ENCODE measurements around the gene RARB. TPM values are rescaled to one million over a fixed set of nuclear protein-coding genes. Genes with fewer than 3 reads are reported as not detected.

The RARB gene
- total RNA-seq, 4 donors from 2014 or later: 13.1 to 45.8 (median 25.3) TPM

GRCh38 chr3:25537516-25537915 is 109.5 kb downstream of the RARB start:
- TF ChIP-seq CTCF (IDR thresholded peaks at IDR 0.05): no peak
- no peak for TF ChIP-seq POLR2A (IDR thresholded peaks at IDR 0.05)
- no peak for TF ChIP-seq EP300 (IDR thresholded peaks at IDR 0.05)
- no peak for TF ChIP-seq POLR2AphosphoS5 (IDR thresholded peaks at IDR 0.05)
- Histone ChIP-seq H3K9me3 (peaks cover 0 to 5% (median 0%) of the 10 kb centered on the region in 3 donors), H3K27ac (no peak overlapping the region), H3K4me3 (no peak overlapping the region), H3K4me1 (peaks cover 0 to 23% (median 0%) of the 10 kb centered on the region in 3 donors), H3K36me3 (no peaks in the 10 kb centered on the region), H3K27me3 (no peaks in the 10 kb centered on the region)
- no peak for ATAC-seq
- WGBS, 2 donors (ENCODE audit: low coverage in 1 of 2): 79 to 100% methylated on average over 1 to 3 of the region's 3 CpGs

DNA sequence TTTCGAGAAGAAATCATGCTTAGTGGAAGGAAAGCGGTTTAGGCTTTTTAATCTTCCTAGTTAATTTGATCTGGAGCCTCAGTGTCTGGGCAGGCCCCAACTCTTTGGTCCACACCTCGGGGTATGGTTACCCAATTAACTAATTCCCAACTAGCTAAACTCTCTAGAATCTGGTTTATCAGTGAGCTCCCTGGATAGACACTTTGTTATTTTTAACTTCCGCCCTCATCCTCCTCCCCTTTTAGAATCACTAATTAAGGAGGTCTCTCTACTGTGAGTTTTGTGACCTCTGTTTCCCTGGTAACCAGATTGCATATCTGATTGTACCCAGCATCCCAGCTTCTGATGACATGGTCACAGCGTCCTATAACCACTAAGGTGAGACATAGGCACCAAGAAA is 112.2 kb downstream of the RARB start:
- Histone ChIP-seq H3K4me3 (no peak overlapping the region), H3K27ac (no peak overlapping the region), H3K36me3 (no peaks in the 10 kb centered on the region), H3K9me3 (no peaks in the 10 kb centered on the region), H3K4me1 (peaks cover 0 to 16% (median 0%) of the 10 kb centered on the region in 3 donors), H3K27me3 (no peaks in the 10 kb centered on the region)
- no peak for ATAC-seq
- TF ChIP-seq POLR2AphosphoS5 (IDR thresholded peaks at IDR 0.05) (no peak), CTCF (IDR thresholded peaks at IDR 0.05) (no peak), EP300 (IDR thresholded peaks at IDR 0.05) (no peak), POLR2A (IDR thresholded peaks at IDR 0.05) (no peak)
- WGBS, 2 donors (ENCODE audit: low coverage in 1 of 2): 73 to 86% methylated on average over 4 to 5 of the region's 5 CpGs

DNA sequence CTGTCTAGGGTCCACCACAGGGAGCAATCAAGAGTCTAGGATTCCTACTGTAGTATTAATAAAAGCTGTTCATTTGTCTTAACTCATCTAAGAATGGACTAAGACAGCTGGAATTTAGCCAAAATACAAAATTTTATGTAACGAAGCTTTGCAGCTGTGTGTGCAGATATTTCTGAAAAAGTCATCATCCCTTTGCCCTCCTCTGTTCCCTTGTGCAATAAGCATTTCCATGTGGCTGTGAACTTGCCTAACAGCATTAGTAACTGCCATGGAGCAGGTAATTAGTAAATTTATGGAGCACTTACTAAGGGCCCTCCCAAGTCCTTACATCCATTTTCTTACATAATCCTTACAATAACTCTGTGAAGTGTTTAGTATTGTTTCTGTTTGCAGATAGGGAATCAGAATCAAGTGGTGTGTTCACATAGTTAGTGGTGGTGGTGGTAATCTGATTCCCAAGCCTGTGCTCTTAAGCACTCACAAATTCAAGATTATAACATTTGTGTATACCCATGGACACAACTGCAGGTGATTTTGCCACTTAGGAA is 114.5 kb downstream of the RARB start:
- Histone ChIP-seq H3K4me1 (peaks cover 0 to 24% (median 0%) of the 10 kb centered on the region in 3 donors), H3K36me3 (no peaks in the 10 kb centered on the region), H3K27me3 (no peaks in the 10 kb centered on the region), H3K27ac (no peak overlapping the region), H3K4me3 (no peak overlapping the region), H3K9me3 (no peaks in the 10 kb centered on the region)
- no peak for ATAC-seq
- WGBS, 2 donors (ENCODE audit: low coverage in 1 of 2): 25 to 67% methylated on average over 1 of the region's 1 CpG
- TF ChIP-seq EP300 (IDR thresholded peaks at IDR 0.05) (no peak), CTCF (IDR thresholded peaks at IDR 0.05) (no peak), POLR2AphosphoS5 (IDR thresholded peaks at IDR 0.05) (no peak), POLR2A (IDR thresholded peaks at IDR 0.05) (no peak)

DNA sequence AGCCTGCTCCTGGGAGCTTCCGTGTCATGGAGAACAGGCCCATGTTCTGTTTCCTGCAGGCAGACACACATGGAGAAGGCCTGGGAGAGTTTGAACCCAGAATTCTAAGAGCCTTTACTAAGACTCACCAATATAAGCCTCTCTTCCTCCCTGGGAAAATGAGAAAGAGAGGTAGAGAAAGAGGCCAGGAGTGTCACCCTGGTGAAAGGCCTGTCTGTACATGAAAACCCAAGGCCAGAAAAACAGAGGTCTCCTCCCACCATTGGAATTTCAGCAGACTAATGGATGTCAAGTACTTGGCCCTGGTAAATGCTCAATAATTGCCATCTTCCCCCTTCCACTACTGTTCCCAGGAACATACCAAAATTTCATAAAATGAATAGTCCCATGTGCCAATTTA is 119.0 kb downstream of the RARB start:
- WGBS, 2 donors (ENCODE audit: low coverage in 1 of 2): no CpG with 5 or more reads among the region's 1 CpG
- Histone ChIP-seq H3K36me3 (no peaks in the 10 kb centered on the region), H3K9me3 (no peaks in the 10 kb centered on the region), H3K4me1 (peaks cover 0 to 37% (median 2%) of the 10 kb centered on the region in 3 donors), H3K27me3 (no peaks in the 10 kb centered on the region), H3K27ac (no peak overlapping the region), H3K4me3 (no peak overlapping the region)
- no peak for ATAC-seq
- no peak for TF ChIP-seq POLR2AphosphoS5 (IDR thresholded peaks at IDR 0.05)
- no peak for TF ChIP-seq POLR2A (IDR thresholded peaks at IDR 0.05)
- no peak for TF ChIP-seq CTCF (IDR thresholded peaks at IDR 0.05)
- no peak for TF ChIP-seq EP300 (IDR thresholded peaks at IDR 0.05)

DNA sequence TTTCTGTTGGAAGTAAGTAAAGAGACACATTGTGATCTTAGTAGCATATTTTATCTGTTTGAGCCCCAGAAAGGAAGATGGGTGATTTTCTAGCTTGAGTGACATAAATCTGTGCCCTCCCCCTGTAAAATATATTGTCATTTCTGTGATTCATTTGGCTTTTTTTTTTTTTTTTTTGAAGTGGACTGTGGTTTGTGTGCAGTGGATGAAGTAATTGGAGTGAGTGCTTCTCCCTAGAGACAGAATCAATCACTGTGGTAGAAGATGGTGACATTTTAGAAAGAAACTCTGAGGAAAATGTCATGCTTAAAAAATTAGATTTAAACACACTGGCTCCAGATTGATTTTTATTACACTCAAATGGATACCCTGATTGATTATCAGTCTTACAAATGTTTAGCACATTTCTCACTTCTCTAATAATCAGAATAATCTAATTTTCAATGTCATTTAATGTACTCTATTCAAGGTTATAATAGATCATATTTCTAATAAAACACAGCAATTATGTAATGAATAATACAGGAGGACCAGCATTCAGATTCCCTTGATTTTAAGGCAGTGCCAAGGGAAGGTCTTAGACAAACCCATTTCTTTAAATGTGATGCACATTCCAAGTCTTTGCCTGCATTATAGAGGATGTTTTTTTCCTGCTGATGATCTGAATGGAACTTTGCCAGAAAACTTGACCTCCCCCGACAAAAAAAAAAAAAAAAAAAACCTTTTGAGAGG is 120.0 kb downstream of the RARB start:
- Histone ChIP-seq H3K4me1 (peaks cover 0 to 27% (median 2%) of the 10 kb centered on the region in 3 donors), H3K36me3 (no peaks in the 10 kb centered on the region), H3K4me3 (no peak overlapping the region), H3K27ac (no peak overlapping the region), H3K27me3 (no peaks in the 10 kb centered on the region), H3K9me3 (no peaks in the 10 kb centered on the region)
- no peak for ATAC-seq
- 13 to 17% methylated on average over 1 of the region's 1 CpG for WGBS, 2 donors (ENCODE audit: low coverage in 1 of 2)
- TF ChIP-seq POLR2AphosphoS5 (IDR thresholded peaks at IDR 0.05) (no peak), CTCF (IDR thresholded peaks at IDR 0.05) (no peak), EP300 (IDR thresholded peaks at IDR 0.05) (no peak), POLR2A (IDR thresholded peaks at IDR 0.05) (no peak)
